NOMO-1 (cell line): ENCODE data around the gene LTBR.

ENCODE experiments used
- DNase-seq, 2 experiments: peaks; one replicate each; lab custom pipeline; 2025; ENCODE audit not compliant: unreplicated experiment in 2 of 2; lab: John Stamatoyannopoulos, UW

LTBR gene

GRCh38 chr12:6346235-6346832 lies 37.6 kb upstream of the LTBR start:
- DNase-seq, result no peak

- DNase-seq, result no peak
Observed at GRCh38 chr12:6346942-6347341, 37.0 kb upstream of the LTBR start.

- peak; percentile 27 to 56 for DNase-seq
Observed at GRCh38 chr12:6347367-6348338, 36.3 kb upstream of the LTBR start.

- DNase-seq, result no peak
Observed at GRCh38 chr12:6351622-6352021, 32.3 kb upstream of the LTBR start.

DNA sequence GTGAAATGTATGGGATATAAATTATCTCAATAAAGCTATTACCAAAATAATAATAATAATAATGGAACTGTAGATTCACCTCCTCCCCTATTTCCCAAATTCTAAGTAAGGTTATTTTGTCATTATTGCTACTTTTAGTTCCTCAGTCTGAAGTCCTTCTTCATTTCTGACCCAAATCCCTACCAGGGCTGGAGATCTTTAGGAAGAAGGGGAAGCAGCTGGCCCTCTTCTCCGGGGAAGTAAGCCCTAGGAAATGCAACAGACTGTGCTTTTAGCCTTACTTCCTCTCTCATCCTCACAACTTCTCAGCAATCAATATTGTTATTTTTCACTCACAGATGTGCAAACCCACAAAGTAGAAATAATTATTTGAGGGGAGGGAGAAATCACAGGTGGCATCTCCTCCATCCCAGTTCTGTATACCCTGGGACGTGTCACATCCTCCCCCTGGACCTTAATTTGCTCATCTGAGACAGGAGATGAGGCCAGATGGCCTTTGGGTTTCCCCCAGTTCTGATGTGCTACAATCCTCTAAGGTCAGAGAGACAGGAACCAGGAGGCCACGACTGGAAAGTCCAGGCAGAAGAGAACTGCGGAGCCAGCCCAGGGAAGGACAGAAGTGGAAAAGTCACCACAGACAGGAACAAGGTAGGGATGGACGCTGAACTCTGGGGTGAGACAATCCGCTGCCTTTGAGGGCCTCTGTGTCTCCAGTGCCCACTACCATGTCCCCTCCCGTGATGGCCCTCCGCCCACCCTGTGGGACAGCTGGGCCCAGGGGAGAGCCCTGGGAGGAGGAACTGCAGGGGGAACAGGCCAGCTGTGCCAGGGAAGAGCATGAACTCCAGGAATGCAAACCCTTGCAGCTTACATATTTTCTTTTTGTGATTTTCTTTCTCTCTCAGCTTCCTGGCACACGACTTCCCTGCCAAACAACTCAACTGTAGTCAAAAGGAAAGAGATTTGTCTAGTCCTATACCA lies 31.5 kb upstream of the LTBR start:
- peak in 1 of 2 experiments; percentile 13 for DNase-seq

DNA sequence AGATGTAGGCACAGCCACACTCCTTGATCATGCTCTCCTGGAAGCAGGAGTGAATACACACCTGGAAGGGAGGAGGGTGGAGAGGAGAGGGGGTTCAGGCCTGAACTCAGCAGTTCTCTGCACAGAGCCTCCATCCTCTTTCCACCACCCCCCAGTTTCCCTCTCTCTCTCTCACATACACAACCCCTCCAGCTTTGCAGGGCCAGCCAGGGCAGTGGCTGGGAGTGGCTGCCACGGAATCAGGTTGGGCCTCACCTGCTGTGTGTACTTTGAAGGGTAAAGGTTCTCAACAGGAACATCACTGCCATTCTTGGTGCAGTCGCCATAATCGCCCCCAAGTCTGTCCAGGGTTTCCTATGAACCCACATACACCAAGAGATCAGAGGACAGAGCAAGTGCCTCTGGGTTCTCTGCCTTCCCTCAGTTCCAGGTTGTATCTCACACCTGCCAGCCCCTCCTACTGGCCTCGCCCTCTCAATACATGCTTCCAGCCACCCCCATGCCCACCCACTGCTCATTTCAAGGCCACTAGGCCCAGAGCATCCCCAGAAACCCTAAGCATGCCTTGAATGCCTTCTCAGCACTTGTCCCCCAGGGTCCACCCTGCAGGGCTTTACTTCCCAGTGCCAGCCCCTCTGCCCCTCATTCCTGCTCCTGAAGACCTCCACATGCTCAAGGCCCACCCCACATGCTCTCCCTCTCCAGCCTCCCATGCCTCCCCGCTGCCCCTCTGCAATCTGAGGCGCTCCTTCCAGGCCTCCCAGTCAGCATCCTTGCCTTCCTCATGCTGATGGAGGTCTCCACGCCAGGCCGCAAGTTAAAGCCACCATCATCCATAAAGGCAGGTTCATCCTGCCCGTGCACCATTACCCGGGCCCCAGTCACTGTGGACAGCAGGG lies 29.2 kb upstream of the LTBR start:
- no peak for DNase-seq

- peak; percentile 58 to 82 for DNase-seq
Observed at GRCh38 chr12:6355491-6356373, 28.2 kb upstream of the LTBR start.

DNA sequence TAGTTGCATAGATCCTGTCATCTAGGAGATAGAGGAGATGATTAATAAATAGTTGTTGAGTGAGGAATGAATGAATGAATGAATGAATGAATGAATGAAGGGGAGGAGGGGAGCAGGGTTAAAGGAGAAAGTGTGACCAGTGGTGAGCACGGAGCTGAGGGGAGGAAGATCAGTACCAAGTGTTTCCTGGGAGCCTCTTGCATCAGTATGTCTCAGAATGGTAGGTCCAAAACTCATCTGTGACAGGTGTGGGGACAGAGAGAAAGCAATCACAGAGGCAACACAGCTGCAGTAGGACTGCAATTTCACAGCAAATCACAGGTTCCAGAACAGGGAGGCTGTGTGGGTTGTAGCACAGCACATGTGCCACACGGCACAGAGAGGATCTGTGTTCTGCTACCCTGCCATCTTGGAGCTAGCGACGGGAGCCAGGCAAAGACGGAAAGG lies 27.6 kb upstream of the LTBR start:
- no peak for DNase-seq

GRCh38 chr12:6358881-6359280 lies 25.1 kb upstream of the LTBR start:
- DNase-seq, result peak; percentile 69 to 83

DNA sequence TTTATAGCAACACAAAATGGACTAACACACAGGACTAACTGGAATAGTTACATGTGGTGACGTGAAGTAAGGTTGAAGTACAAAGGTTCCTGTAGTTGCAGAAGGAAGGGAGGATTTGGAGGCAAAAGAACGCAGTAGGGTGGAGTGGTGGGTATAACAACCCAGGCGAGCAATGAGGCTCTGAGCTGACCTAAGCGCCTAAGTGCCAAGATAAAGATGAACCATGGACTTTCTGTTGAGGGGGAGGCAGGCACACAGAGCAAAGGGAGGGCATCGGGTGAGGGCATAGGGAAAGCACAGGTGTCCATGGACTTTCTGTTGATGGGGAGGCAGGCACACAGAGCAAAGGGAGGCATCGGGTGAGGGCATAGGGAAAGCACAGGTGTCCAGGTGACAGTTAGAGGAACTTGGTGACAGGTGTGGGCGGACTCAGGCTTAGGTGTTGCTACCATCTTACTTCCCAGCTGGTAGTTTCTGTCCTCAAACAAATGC lies 23.8 kb upstream of the LTBR start:
- DNase-seq, result no peak

DNA sequence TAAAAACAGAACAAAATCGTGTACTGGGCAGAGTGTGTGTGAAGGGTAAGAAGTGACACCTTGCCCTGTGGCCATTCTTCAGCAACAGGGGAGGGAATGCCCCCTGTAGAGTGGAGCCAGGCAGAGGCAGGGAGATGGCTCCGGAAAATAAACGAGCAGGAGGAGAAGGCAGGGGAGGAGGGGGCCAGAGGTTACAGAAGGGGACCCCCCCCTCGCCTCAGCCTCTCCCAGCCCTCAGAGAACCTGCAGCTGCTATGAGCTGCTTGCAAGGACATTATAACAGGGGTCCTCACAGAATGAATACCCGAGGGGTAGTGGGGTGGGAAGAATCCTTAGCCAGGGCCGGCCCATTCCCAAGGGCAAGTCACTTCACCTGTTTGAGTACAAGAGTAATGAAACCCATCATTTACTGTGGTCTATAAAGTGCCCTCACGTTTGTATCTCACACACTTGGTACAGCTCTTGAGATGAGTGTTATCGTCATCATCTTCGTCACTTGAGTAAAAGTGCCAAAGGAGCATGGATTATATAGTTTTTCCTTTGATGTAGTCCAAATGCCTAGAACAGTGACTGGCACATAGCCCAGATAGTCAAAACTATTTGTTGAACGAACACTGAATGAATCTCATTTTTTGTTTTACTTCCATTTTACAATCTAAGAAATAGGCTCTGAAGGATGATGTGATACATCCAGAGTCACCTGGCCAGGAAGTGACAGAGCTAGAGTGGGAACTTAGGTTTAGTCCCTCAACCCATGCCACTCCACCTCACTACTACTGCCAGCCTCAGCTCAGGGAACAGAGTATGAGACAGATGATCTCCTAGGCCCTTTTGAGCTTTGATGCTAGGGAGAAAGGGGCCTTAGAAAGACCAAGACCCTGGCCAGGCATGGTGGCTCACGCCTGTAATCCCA lies 23.1 kb upstream of the LTBR start:
- DNase-seq, result no peak

GRCh38 chr12:6361834-6362233 lies 22.1 kb upstream of the LTBR start:
- DNase-seq, result no peak

DNA sequence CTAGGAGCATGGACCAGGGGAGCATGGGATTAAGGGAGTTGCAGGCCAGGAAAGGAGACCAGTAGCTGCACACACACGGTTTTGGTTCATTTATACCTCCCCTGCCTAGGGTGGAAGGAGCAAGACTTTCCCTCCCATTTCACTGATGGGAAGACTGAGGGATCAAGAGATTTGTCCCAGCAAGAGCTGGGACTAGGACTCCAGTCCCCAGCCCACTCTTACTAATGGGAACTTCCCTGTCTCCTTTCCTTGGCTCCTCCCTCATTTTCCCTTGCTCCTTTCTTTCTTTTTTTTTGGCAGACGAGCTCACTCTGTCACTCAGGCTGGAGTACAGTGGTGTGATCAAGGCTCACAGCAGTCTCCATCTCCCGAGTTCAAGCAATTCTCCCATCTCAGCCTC lies 21.6 kb upstream of the LTBR start:
- DNase-seq, result no peak

DNA sequence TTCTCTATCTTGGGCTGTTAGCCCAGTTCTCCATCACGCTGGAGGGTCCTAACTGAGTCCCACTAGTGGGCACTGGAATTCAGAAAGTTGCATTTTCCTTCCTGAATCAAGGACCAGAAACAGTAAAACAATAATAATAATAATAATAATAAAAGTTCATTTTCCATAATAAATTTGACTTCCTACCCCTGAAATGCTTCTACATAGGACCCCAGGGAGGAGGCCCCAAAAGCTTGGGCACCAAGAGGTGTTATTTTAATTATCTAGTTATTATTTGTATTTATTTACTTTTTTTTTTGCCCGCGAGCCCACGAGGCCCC lies 21.0 kb upstream of the LTBR start:
- DNase-seq, result no peak

GRCh38 chr12:6363330-6364043 lies 20.5 kb upstream of the LTBR start:
- DNase-seq, result peak; percentile 56

DNA sequence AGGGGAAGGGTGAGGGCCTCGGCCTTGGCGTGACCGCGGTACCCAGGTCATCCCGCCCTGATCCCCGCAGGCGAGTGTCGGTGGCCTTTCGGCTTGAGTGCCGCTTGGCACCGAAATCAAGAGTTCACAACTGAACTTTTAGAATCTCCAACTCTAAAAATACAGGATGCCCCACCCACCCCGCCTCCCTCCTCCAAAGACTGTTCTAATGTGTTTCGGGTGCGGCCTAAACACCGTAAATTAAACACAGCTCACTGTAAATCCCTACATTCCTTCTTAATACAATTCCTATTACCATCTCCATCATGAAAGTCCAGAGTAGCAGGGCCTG lies 20.0 kb upstream of the LTBR start:
- peak; percentile 20 to 38 for DNase-seq
